SK-N-SH treated with all-trans-retinoic acid at 6 μM for 48 hours (cell line): Measurements from ENCODE around the gene ZSCAN5B.

ENCODE experiments used
- ATAC-seq: fragments of 200-7000 bp; cut with Tn5 transposase; 3 replicates; pipeline ENCODE4 v1.9.1; 2020; ENCODE audit warnings: mild to moderate bottlenecking, moderate library complexity
- ARNTL ChIP-seq: fragments of 450-650 bp; formaldehyde crosslinking; IDR thresholded peaks from 2 replicates; pipeline ENCODE4 v1.5.0; 2020; ENCODE audit warnings: low read depth, mild to moderate bottlenecking, moderate library complexity, borderline replicate concordance
- CSDC2 ChIP-seq: fragments of 250-450 bp; sonication (Bioruptor Pico); IDR thresholded peaks from 2 replicates; pipeline ENCODE4 v1.5.0; 2020; ENCODE audit warnings: mild to moderate bottlenecking, moderate library complexity
- GLIS3 ChIP-seq: fragments of 250-450 bp; sonication (Bioruptor Pico); IDR thresholded peaks from 2 replicates; pipeline ENCODE4 v1.5.0; 2020; ENCODE audit warnings: mild to moderate bottlenecking, moderate library complexity
- ISL1 ChIP-seq: fragments of 250-450 bp; sonication (Bioruptor Pico); IDR thresholded peaks from 2 replicates; pipeline ENCODE4 v2.1.2; 2022; ENCODE audit warnings: mild to moderate bottlenecking, moderate library complexity
- OSR1 ChIP-seq: fragments of 250-450 bp; sonication (Bioruptor Pico); IDR thresholded peaks from 2 replicates; pipeline ENCODE4 v1.8.0; 2022; ENCODE audit warnings: moderate library complexity, mild to moderate bottlenecking, inconsistent platforms
- SNAI2 ChIP-seq: fragments of 250-450 bp; sonication (Bioruptor Pico); IDR thresholded peaks from 2 replicates; pipeline ENCODE4 v1.5.0; 2020; ENCODE audit warnings: mild to moderate bottlenecking, moderate library complexity
- TCF4 ChIP-seq: fragments of 250-450 bp; sonication (Bioruptor Pico); IDR thresholded peaks from 2 replicates; pipeline ENCODE4 v1.8.0; 2021; ENCODE audit warnings: mild to moderate bottlenecking, moderate library complexity, borderline replicate concordance
- TOX ChIP-seq: fragments of 250-450 bp; sonication (Bioruptor Pico); IDR thresholded peaks from 2 replicates; pipeline ENCODE4 v1.8.0; 2021; ENCODE audit warnings: mild to moderate bottlenecking, moderate library complexity, borderline replicate concordance
- ZC3H10 ChIP-seq: fragments of 250-450 bp; sonication (Bioruptor Pico); IDR thresholded peaks from 2 replicates; pipeline ENCODE4 v1.5.1; 2021; ENCODE audit warnings: mild to moderate bottlenecking, moderate library complexity
- ZFP30 ChIP-seq: fragments of 450-650 bp; formaldehyde crosslinking; IDR thresholded peaks from 2 replicates; pipeline ENCODE4 v1.5.0; 2022; ENCODE audit warnings: mild to moderate bottlenecking, moderate library complexity
- ZNF565 ChIP-seq: fragments of 450-650 bp; formaldehyde crosslinking; conservative IDR thresholded peaks from 2 replicates; pipeline ENCODE4 v1.5.0; 2020; ENCODE audit warnings: low read depth, mild to moderate bottlenecking, moderate library complexity
- ZNF70 ChIP-seq: fragments of 450-650 bp; formaldehyde crosslinking; IDR thresholded peaks from 2 replicates; pipeline ENCODE4 v1.5.0; 2020; ENCODE audit warnings: mild to moderate bottlenecking, moderate library complexity
- ZNF8 ChIP-seq: fragments of 450-650 bp; formaldehyde crosslinking; IDR thresholded peaks from 2 replicates; pipeline ENCODE4 v1.5.0; 2020; ENCODE audit warnings: mild to moderate bottlenecking, moderate library complexity
- TF ChIP-seq, protein P1 (sequence below): fragments of 250-450 bp; sonication (Bioruptor Pico); IDR thresholded peaks from 2 replicates; pipeline ENCODE4 v1.5.0; 2020; ENCODE audit warnings: mild to moderate bottlenecking, moderate library complexity
- TF ChIP-seq, protein P2 (sequence below): fragments of 250-450 bp; sonication (Bioruptor Pico); IDR thresholded peaks from 2 replicates; pipeline ENCODE4 v1.8.0; 2020; ENCODE audit warnings: mild to moderate bottlenecking, moderate library complexity, borderline replicate concordance
- TF ChIP-seq, protein P3 (sequence below): fragments of 250-450 bp; sonication (Bioruptor Pico); IDR thresholded peaks from 2 replicates; pipeline ENCODE4 v1.5.1; 2021; ENCODE audit warnings: mild to moderate bottlenecking, moderate library complexity
- TF ChIP-seq, protein P4 (sequence below): fragments of 250-450 bp; sonication (Bioruptor Pico); IDR thresholded peaks from 2 replicates; pipeline ENCODE4 v1.8.0; 2021; ENCODE audit warnings: low read depth, mild to moderate bottlenecking, moderate library complexity, borderline replicate concordance

Gene ZSCAN5B

DNA sequence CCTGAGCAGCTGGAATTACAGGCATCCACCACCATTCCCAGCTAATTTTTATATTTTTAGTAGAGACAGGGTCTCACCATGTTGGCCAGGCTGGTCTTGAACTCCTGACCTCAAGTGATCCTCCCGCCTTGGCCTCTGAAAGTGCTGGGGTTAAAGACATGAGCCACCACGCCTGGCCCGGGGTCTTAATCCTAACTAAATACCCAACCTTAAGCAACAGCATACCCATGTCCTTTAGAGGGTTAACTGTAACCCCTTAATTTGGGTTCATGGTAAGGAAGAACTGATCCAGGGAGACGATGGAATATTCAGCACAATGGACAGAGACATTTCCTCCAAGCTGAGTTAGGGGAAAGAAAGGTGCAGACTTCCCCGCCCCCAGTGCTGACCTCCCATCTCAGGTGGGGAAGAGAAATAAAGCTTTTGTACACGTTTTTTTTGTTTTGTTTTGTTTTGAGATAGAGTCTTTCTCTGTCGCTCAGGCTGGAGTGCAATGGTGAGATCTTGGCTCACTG lies 30.5 kb downstream of the ZSCAN5B start:
- no peak for ATAC-seq
- TF ChIP-seq GLIS3 (CRISPR knock-in tag) = no peak
- no peak for TF ChIP-seq TOX (CRISPR knock-in tag)

DNA sequence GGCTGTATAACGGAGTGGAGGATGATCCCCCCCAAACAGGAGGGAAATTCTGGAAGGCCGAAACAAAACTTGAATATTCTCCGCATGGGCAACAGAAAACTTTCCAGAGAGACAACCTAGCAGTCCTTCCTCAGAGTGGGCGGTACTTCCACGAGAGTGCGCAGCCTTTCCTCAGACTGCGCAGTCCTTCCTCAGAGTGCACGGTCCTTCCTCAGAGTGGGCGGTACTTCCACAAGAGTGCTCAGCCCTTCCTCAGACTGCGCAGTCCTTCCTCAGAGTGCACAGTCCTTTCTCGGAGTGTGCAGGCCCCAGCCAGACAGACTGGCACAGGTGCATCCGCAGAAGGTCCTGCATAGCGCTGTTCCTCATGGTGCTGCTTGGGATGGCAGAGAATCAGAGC lies 34.5 kb downstream of the ZSCAN5B start:
- TF ChIP-seq ISL1 (CRISPR knock-in tag) (no peak), OSR1 (CRISPR knock-in tag) (no peak)

DNA sequence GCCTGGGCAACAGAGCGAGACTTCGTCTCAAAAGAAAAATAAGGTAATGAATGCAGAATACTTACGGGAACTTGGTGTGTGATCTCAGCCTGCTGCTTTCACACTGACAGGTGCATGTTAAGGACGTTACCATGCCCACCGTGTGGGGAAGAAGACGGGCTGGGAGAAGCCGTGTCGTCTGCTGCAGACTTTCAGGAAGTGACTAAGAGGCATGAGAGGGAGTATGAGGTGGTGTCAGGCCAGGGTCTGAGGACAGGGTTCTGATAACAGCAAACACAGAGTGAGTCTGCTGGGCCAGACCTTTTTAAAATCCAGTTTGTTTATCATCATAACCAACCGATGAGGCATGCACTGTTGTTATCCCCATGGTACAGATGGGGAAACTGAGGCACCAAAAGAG lies 35.3 kb downstream of the ZSCAN5B start:
- ATAC-seq = peak; percentile 32; the same call in 2 of the 3 replicates
- no peak for TF ChIP-seq TCF4 (CRISPR knock-in tag)
- TF ChIP-seq, protein P1, sequence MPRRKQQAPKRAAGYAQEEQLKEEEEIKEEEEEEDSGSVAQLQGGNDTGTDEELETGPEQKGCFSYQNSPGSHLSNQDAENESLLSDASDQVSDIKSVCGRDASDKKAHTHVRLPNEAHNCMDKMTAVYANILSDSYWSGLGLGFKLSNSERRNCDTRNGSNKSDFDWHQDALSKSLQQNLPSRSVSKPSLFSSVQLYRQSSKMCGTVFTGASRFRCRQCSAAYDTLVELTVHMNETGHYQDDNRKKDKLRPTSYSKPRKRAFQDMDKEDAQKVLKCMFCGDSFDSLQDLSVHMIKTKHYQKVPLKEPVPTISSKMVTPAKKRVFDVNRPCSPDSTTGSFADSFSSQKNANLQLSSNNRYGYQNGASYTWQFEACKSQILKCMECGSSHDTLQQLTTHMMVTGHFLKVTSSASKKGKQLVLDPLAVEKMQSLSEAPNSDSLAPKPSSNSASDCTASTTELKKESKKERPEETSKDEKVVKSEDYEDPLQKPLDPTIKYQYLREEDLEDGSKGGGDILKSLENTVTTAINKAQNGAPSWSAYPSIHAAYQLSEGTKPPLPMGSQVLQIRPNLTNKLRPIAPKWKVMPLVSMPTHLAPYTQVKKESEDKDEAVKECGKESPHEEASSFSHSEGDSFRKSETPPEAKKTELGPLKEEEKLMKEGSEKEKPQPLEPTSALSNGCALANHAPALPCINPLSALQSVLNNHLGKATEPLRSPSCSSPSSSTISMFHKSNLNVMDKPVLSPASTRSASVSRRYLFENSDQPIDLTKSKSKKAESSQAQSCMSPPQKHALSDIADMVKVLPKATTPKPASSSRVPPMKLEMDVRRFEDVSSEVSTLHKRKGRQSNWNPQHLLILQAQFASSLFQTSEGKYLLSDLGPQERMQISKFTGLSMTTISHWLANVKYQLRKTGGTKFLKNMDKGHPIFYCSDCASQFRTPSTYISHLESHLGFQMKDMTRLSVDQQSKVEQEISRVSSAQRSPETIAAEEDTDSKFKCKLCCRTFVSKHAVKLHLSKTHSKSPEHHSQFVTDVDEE (CRISPR knock-in tag) = no peak
- TF ChIP-seq, protein P2, sequence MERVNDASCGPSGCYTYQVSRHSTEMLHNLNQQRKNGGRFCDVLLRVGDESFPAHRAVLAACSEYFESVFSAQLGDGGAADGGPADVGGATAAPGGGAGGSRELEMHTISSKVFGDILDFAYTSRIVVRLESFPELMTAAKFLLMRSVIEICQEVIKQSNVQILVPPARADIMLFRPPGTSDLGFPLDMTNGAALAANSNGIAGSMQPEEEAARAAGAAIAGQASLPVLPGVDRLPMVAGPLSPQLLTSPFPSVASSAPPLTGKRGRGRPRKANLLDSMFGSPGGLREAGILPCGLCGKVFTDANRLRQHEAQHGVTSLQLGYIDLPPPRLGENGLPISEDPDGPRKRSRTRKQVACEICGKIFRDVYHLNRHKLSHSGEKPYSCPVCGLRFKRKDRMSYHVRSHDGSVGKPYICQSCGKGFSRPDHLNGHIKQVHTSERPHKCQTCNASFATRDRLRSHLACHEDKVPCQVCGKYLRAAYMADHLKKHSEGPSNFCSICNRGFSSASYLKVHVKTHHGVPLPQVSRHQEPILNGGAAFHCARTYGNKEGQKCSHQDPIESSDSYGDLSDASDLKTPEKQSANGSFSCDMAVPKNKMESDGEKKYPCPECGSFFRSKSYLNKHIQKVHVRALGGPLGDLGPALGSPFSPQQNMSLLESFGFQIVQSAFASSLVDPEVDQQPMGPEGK (CRISPR knock-in tag) = no peak
- TF ChIP-seq SNAI2 = no peak
- no peak for TF ChIP-seq ISL1 (CRISPR knock-in tag)
- no peak for TF ChIP-seq TOX (CRISPR knock-in tag)
- TF ChIP-seq OSR1 (CRISPR knock-in tag) = no peak
- no peak for TF ChIP-seq ZNF70
- TF ChIP-seq ZC3H10 (CRISPR knock-in tag) = no peak
- no peak for TF ChIP-seq ZNF565 (CRISPR knock-in tag)
- TF ChIP-seq, protein P3, sequence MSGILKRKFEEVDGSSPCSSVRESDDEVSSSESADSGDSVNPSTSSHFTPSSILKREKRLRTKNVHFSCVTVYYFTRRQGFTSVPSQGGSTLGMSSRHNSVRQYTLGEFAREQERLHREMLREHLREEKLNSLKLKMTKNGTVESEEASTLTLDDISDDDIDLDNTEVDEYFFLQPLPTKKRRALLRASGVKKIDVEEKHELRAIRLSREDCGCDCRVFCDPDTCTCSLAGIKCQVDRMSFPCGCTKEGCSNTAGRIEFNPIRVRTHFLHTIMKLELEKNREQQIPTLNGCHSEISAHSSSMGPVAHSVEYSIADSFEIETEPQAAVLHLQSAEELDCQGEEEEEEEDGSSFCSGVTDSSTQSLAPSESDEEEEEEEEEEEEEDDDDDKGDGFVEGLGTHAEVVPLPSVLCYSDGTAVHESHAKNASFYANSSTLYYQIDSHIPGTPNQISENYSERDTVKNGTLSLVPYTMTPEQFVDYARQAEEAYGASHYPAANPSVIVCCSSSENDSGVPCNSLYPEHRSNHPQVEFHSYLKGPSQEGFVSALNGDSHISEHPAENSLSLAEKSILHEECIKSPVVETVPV (CRISPR knock-in tag) = no peak
- TF ChIP-seq ARNTL (CRISPR knock-in tag) = no peak
- TF ChIP-seq, protein P4, sequence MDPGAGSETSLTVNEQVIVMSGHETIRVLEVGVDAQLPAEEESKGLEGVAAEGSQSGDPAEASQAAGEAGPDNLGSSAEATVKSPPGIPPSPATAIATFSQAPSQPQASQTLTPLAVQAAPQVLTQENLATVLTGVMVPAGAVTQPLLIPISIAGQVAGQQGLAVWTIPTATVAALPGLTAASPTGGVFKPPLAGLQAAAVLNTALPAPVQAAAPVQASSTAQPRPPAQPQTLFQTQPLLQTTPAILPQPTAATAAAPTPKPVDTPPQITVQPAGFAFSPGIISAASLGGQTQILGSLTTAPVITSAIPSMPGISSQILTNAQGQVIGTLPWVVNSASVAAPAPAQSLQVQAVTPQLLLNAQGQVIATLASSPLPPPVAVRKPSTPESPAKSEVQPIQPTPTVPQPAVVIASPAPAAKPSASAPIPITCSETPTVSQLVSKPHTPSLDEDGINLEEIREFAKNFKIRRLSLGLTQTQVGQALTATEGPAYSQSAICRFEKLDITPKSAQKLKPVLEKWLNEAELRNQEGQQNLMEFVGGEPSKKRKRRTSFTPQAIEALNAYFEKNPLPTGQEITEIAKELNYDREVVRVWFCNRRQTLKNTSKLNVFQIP (CRISPR knock-in tag) = no peak
- no peak for TF ChIP-seq ZNF8 (CRISPR knock-in tag)
- TF ChIP-seq CSDC2 (CRISPR knock-in tag) = no peak

More for the DNA sequence above, 34.5 kb downstream of the ZSCAN5B start:
- ATAC-seq = peak; percentile 23; the same call in 2 of the 3 replicates

DNA sequence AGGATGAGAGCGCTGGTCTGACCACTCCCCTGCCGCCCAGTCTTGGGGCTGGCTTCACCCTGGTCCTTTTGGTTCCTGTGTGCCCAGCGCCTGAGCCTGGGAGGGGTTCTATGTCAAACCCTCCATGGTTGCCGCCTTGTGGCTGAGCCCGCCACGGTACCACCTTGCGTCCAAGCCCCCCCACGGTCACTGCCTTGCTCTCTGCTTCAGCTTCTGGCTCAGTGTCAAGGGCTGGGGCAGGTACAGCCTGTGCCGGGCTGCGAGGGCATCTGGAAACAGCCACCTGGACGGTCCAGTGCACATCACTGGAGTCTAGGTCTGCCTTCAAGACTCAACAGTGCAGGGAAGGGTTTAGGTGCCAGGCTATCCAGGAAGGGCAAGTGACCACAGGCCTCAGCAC lies 36.0 kb downstream of the ZSCAN5B start:
- no peak; the same call in 2 of the 3 replicates for ATAC-seq

DNA sequence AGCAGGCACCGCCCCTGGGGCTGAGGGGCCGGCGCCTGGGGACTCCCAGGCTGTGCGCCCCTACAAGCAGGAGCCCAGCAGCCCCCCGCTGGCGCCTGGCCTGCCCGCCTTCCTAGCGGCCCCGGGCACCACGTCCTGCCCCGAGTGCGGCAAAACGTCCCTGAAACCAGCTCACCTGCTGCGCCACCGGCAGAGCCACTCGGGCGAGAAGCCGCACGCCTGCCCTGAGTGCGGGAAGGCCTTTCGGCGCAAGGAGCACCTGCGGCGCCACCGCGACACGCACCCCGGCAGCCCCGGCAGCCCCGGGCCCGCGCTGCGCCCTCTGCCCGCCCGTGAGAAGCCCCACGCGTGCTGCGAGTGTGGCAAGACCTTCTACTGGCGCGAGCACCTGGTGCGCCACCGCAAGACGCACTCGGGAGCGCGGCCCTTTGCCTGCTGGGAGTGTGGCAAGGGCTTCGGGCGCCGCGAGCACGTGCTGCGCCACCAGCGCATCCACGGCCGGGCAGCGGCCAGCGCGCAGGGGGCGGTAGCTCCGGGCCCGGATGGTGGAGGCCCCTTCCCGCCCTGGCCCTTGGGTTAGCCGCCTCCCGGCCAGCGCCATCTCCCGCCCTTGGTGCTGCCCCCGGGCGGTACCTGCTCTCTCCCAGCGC lies 37.8 kb downstream of the ZSCAN5B start:
- TF ChIP-seq ZFP30 = no peak
- TF ChIP-seq, protein P2 (CRISPR knock-in tag) = no peak
- TF ChIP-seq, protein P1 (CRISPR knock-in tag) = no peak
- TF ChIP-seq ARNTL (CRISPR knock-in tag) = no peak
- no peak for ATAC-seq

More for the DNA sequence above, 36.0 kb downstream of the ZSCAN5B start:
- TF ChIP-seq ZC3H10 (CRISPR knock-in tag) = no peak
